Measurements from ENCODE around the gene OR8U1. TPM values are rescaled to one million over a fixed set of nuclear protein-coding genes. Genes with fewer than 3 reads are reported as not detected.

The OR8U1 gene
- total and polyA plus RNA-seq, 2 of the 4 experiments (the other 2 are of a cell fraction): not detected

DNA sequence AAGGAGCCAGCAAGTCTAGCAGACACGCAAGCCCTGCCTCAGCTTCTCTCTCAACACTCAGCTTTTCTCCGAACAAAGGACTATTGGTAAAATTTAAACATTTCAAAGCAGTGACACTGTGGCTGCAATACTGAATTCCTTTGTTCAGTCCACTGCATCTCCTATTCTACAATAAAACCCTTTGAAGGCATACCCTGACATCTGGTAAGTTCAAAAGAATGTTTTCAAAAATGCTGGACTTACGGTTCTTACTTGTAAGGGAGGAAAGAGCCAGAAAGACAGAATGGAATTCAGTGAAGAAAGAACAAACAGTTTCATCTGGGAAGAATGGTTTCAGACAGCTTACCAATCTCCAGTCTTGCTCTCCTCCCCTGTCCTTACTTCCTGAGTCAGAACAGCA lies 42.3 kb upstream of the OR8U1 start:
- Histone ChIP-seq H3K27ac (ENCODE audit: insufficient read depth, low read length) (no peak overlapping the region), H3K4me3 (ENCODE audit: insufficient read depth, low read depth, low read length) (no peak overlapping the region), H3K23ac (ENCODE audit: low read depth, low read length) (no peak overlapping the region), H2AK5ac (ENCODE audit: low read depth, low read length) (no peak overlapping the region), H3K4me1 (ENCODE audit: control insufficient read depth, insufficient read depth, low read length) (no peaks in the 10 kb centered on the region), H4K8ac (ENCODE audit: low read depth in 2 of 2, low read length in 2 of 2) (no peak overlapping the region), H3K9me3 (ENCODE audit: control insufficient read depth, insufficient read depth, low read length) (peaks cover 19% of the 10 kb centered on the region), H3K4ac (ENCODE audit: low read depth, low read length) (no peak overlapping the region), H2BK5ac (ENCODE audit: low read depth, low read length, poor library complexity, severe bottlenecking) (no peak overlapping the region), H3K27me3 (ENCODE audit: control insufficient read depth, insufficient read depth, low read length) (no peaks in the 10 kb centered on the region), H4K91ac (ENCODE audit: insufficient read depth, low read depth, low read length) (no peak overlapping the region), H3K14ac (replicated peaks; ENCODE audit: low read depth, low read length) (no peak overlapping the region), H2BK120ac (ENCODE audit: low read depth, low read length) (no peak overlapping the region), H3K56ac (ENCODE audit: extremely low read depth, insufficient read depth, low read length) (no peak overlapping the region), H3K4me2 (ENCODE audit: low read depth, low read length) (no peak overlapping the region), H3K9ac (ENCODE audit: low read depth, low read length) (no peak overlapping the region), H2AFZ (replicated peaks; ENCODE audit: low read length, poor library complexity) (no peak overlapping the region), H2AK9ac (replicated peaks; ENCODE audit: low read depth, low read length, poor library complexity) (no peak overlapping the region), H3K79me1 (ENCODE audit: low read depth in 1 of 2, low read length in 2 of 2) (no peaks in the 10 kb centered on the region), H3K9me1 (ENCODE audit: insufficient read depth, low read length) (no peaks in the 10 kb centered on the region), H2BK15ac (ENCODE audit: low read depth, low read length) (no peak overlapping the region), H4K5ac (ENCODE audit: low read depth, low read length) (no peak overlapping the region), H3K36me3 (ENCODE audit: control insufficient read depth, insufficient read depth, low read length) (no peaks in the 10 kb centered on the region), H3K18ac (ENCODE audit: low read depth, low read length) (no peak overlapping the region), H2BK20ac (ENCODE audit: low read depth, low read length) (no peak overlapping the region), H4K20me1 (ENCODE audit: insufficient read depth, low read length) (no peaks in the 10 kb centered on the region)
- in situ Hi-C loops (cut with MboI; ENCODE audit: low sequenced_read_pairs): no loop called here
- intact Hi-C loops (cut with micrococcal nuclease): no loop called here
- CTCF ChIA-PET: no interaction called here
- POLR2A ChIA-PET (ENCODE audit: unreplicated experiment): no interaction called here
- ATAC-seq (ENCODE audit: low read depth) (no peak), DNase-seq (no peak)
- BruUV-seq (replicated peaks): no TSS peak
- 33% methylated on average over 1 of the region's 3 CpGs; no CpG with 5 or more reads in 1 of the 2 experiments for WGBS, 2 experiments (ENCODE audit: extremely low coverage in 2 of 2, insufficient read length in 1 of 2)
- no peak for TF ChIP-seq CHD1 (IDR thresholded peaks at IDR 0.05; ENCODE audit: low read depth, low read length)
- TF ChIP-seq MAZ (IDR thresholded peaks at IDR 0.05; ENCODE audit: borderline replicate concordance, low read depth, low read length): no peak
- no peak for TF ChIP-seq NFE2L2 (IDR thresholded peaks at IDR 0.05; ENCODE audit: low read depth, low read length)
- no peak for TF ChIP-seq FOS (IDR thresholded peaks at IDR 0.05; ENCODE audit: low read depth, low read length)
- TF ChIP-seq, protein P1, sequence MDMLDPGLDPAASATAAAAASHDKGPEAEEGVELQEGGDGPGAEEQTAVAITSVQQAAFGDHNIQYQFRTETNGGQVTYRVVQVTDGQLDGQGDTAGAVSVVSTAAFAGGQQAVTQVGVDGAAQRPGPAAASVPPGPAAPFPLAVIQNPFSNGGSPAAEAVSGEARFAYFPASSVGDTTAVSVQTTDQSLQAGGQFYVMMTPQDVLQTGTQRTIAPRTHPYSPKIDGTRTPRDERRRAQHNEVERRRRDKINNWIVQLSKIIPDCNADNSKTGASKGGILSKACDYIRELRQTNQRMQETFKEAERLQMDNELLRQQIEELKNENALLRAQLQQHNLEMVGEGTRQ (IDR thresholded peaks at IDR 0.05; ENCODE audit: low read depth, low read length): no peak
- no peak for TF ChIP-seq SMC3 (IDR thresholded peaks at IDR 0.05; ENCODE audit: low read depth, low read length)
- TF ChIP-seq, protein P2, sequence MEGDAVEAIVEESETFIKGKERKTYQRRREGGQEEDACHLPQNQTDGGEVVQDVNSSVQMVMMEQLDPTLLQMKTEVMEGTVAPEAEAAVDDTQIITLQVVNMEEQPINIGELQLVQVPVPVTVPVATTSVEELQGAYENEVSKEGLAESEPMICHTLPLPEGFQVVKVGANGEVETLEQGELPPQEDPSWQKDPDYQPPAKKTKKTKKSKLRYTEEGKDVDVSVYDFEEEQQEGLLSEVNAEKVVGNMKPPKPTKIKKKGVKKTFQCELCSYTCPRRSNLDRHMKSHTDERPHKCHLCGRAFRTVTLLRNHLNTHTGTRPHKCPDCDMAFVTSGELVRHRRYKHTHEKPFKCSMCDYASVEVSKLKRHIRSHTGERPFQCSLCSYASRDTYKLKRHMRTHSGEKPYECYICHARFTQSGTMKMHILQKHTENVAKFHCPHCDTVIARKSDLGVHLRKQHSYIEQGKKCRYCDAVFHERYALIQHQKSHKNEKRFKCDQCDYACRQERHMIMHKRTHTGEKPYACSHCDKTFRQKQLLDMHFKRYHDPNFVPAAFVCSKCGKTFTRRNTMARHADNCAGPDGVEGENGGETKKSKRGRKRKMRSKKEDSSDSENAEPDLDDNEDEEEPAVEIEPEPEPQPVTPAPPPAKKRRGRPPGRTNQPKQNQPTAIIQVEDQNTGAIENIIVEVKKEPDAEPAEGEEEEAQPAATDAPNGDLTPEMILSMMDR (conservative IDR thresholded peaks at IDR 0.05; ENCODE audit: low read depth, low read length): no peak
- TF ChIP-seq, protein P3, sequence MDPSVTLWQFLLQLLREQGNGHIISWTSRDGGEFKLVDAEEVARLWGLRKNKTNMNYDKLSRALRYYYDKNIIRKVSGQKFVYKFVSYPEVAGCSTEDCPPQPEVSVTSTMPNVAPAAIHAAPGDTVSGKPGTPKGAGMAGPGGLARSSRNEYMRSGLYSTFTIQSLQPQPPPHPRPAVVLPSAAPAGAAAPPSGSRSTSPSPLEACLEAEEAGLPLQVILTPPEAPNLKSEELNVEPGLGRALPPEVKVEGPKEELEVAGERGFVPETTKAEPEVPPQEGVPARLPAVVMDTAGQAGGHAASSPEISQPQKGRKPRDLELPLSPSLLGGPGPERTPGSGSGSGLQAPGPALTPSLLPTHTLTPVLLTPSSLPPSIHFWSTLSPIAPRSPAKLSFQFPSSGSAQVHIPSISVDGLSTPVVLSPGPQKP (IDR thresholded peaks at IDR 0.05; ENCODE audit: borderline replicate concordance, low read depth, low read length): no peak
- no peak for TF ChIP-seq MXI1 (IDR thresholded peaks at IDR 0.05; ENCODE audit: borderline replicate concordance, low read depth, low read length)
- TF ChIP-seq RAD21 (IDR thresholded peaks at IDR 0.05; ENCODE audit: low read length): no peak
- dilution Hi-C loops (cut with HindIII; ENCODE audit: low sequenced_read_pairs, unreplicated experiment): no loop called here
